ENCODE data around the gene HSD17B1.

Gene HSD17B1

DNA sequence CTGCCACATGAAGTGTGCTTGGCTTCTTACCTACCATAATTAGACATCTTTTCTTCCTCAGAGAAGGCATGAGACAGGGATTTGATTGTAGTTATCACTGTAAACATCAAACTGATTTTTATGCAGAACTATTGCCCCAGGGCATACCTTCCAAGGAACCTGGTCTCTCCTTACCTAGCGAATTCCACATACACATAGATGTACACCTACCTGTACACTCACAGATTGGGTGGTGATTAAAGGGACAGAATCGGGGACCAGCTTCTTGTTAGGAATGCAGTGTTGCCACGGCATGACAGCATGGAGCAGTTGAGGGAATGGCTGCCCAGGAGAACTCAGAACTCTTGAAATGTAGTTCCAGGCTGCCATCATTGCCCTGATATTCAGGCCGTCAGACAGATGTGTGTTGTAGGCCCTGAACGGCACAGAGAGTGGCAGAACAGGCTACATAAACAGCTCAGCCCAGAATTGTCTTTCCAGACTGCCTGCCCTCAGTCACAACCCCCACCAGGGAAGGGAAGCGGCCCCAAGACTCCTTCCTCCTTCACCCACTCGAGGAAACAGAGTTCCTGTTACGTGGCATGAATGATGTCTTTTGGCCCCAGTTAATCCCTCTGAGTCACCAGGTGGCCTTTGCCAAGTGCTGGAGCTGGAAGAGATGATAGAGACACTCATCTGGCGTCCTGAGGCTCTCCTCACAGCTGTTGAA, 34.5 kb upstream of the HSD17B1 start:
- Mint-ChIP-seq H3K27me3 (no peaks in the 10 kb centered on the region), H3K4me3 (no peak overlapping the region), H3K4me1 (peaks cover 8% of the 10 kb centered on the region), H3K36me3 (ENCODE audit: insufficient read depth) (no peaks in the 10 kb centered on the region), H3K27ac (ENCODE audit: low read depth) (no peak overlapping the region), H3K9me3 (no peaks in the 10 kb centered on the region)
- ATAC-seq (replicated peaks; ENCODE audit: extremely low read depth, poor library complexity, severe bottlenecking) (no peak), DNase-seq (ENCODE audit: low spot score in 2 of 2) (no peak)

DNA sequence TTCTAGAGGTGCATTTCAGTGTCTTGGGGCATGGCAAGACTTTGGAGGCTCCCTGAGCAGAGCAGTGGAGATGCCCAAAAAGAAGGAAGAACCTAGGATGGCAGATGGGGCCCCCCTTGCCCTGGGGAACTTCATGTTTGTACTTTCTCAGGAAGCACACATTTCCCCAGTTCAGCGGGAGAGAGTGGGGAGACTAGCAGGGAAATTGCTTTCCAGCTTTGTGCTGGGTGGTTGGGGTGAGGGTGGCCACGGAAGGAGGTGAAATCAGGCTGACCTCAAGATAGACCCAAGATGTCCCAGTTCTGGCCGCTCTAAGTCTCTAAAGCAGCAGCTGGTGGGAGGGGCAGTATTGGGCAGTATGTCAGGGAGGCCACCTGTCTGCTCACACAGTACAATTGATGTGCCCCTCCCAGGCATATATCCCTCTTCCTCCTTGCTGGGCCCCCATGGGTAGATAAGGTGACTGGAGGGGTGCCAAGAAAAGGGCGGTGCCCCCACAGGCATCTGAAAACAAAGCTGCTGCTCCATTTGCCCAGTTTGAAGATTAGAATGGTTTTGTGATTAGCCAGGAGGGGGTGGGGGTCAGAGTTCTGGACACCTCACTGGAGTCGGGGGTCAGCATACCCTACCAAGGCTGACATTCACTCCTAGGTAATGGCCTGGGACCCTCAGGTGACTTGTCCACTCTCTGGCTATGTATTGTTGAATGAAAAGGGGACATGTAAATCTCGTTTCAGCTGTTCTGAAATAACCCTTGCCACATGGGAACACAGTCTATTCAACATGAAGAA, 33.8 kb upstream of the HSD17B1 start:
- H3K4me3 Mint-ChIP-seq, result no peak overlapping the region
- H3K9me3 Mint-ChIP-seq, result no peaks in the 10 kb centered on the region
- H3K27me3 Mint-ChIP-seq, result no peaks in the 10 kb centered on the region
- H3K36me3 Mint-ChIP-seq (ENCODE audit: insufficient read depth), result no peaks in the 10 kb centered on the region
- no peak overlapping the region for H3K27ac Mint-ChIP-seq (ENCODE audit: low read depth)
- no peak for DNase-seq (ENCODE audit: low spot score in 2 of 2)
- H3K4me1 Mint-ChIP-seq, result peaks cover 9% of the 10 kb centered on the region
- ATAC-seq (replicated peaks; ENCODE audit: extremely low read depth, poor library complexity, severe bottlenecking), result no peak

DNA sequence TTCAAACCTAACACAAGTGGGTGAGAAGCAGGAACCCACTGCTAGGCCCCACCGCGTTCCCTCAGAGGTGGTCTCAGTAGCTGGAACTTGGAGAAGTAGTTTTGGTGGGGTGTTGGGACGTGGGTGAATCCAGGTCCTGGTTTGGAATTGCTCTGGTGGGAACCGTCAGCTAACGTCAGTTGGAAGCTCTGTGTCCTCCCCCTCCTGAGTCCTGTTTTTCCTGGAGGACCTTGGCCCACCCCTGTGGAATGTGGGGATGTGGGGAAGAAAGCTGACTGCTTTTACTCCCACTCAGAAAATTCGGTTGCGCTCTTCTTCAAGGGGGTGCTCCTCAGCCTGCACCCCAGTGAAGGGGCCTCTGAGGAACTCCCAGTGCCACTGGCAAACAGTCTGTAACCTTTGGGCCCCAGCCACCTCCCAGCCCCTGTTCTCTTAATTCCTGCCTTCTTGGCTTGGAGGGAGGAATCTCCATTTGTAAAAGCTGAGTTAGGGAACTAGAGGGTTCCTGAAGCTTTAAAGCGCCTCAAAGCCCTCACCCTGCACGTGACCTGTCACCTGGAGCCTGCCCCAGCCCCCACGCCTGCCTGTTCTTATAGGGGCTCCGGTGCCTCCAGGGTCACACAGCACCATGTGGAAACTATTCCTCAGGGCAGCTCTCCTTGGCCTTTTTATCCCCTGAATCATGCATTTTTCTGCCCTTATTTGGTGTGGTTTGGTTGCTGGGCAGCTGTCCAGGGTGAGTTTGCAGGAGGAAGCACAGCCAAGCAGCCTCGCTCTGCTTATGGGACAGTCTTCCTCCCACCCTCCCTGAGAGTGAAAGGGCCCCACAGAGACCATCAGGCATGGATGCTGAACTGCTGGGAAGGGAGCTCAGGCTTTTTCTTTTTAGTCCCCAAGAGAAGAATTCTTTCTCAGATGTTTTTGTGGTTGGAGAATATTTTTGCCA, 32.9 kb upstream of the HSD17B1 start:
- no peaks in the 10 kb centered on the region for H3K27me3 Mint-ChIP-seq
- H3K36me3 Mint-ChIP-seq (ENCODE audit: insufficient read depth), result no peaks in the 10 kb centered on the region
- no peak for DNase-seq (ENCODE audit: low spot score in 2 of 2)
- no peak for ATAC-seq (replicated peaks; ENCODE audit: extremely low read depth, poor library complexity, severe bottlenecking)
- H3K9me3 Mint-ChIP-seq, result no peaks in the 10 kb centered on the region
- no peak overlapping the region for H3K4me3 Mint-ChIP-seq
- H3K27ac Mint-ChIP-seq (ENCODE audit: low read depth), result no peak overlapping the region
- peaks cover 15% of the 10 kb centered on the region for H3K4me1 Mint-ChIP-seq

DNA sequence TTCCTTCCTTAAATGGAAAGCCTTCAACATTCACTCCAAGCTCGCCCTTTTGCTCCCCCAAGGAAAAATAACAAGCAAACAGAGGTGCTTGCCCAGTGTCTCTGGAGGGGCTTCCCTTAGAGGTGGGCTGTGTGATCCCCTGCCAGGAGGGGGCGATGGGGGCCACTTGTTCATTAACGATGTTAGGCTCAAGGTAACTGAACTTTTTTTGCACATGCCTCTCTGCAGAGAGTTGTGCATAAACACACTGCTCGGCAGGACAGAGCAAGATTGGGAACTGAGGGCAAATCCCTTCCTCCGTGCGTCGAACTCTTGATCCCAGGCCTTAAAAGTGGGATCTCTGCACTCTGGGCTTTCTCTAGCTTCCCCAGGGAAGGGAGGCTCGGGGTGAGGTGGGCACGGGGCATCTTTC, 32.2 kb upstream of the HSD17B1 start:
- Mint-ChIP-seq H3K27ac (ENCODE audit: low read depth) (no peak overlapping the region), H3K9me3 (no peaks in the 10 kb centered on the region), H3K4me1 (peaks cover 15% of the 10 kb centered on the region), H3K27me3 (no peaks in the 10 kb centered on the region), H3K4me3 (no peak overlapping the region), H3K36me3 (ENCODE audit: insufficient read depth) (no peaks in the 10 kb centered on the region)
- DNase-seq (ENCODE audit: low spot score in 2 of 2) (no peak), ATAC-seq (replicated peaks; ENCODE audit: extremely low read depth, poor library complexity, severe bottlenecking) (no peak)

DNA sequence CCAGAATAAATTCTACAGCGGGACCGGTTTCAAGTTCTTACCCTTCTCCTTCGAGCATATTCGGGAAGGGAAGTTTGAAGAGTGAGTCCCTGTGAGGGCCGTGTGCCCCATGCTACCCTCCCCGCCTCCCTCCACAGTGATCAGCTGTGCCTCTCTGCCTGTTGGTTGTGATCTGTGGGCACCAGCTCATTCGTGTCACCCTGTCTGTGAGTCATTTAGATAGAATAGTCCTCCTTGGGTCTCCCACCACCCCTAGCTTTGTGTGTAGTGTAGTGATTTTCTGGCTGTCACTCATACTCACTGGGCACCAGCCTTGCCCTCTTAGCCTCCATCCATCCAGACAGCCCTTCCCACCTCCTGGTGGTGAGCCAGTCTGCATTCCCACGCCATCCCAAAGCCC, 31.7 kb upstream of the HSD17B1 start:
- no peaks in the 10 kb centered on the region for H3K9me3 Mint-ChIP-seq
- peaks cover 15% of the 10 kb centered on the region for H3K4me1 Mint-ChIP-seq
- H3K27ac Mint-ChIP-seq (ENCODE audit: low read depth), result no peak overlapping the region
- no peaks in the 10 kb centered on the region for H3K36me3 Mint-ChIP-seq (ENCODE audit: insufficient read depth)
- no peak overlapping the region for H3K4me3 Mint-ChIP-seq
- DNase-seq (ENCODE audit: low spot score in 2 of 2) (no peak), ATAC-seq (replicated peaks; ENCODE audit: extremely low read depth, poor library complexity, severe bottlenecking) (no peak)
- no peaks in the 10 kb centered on the region for H3K27me3 Mint-ChIP-seq

DNA sequence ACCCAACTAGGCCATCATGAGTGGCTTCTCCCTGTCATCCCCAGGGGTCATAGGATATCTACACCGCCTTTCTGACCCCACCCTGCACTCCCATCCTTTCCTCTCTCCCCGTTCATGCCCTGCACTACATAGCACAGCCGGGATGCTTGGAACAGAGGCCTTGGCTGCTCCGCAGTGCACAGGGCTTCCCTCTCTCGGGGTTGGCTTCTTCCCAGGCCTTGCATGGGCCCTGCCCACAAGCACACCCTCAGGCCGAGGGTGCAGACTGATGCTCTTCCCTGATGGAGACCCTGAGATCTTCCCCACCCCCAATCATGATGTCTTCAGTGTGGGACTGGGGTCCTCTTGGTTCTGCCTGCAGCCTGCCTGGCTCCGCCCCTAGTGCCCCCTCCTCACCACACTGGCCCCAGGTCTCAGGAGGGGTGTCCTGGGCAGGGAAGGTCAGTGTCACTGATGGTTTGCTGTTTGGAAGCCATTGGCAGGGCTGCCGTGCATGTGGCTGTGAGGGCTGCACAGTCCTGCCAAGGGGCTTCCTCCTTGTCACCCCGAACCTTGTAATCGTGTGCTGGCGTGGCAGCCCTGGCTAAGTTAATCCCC, 31.0 kb upstream of the HSD17B1 start:
- H3K9me3 Mint-ChIP-seq, result no peaks in the 10 kb centered on the region
- H3K36me3 Mint-ChIP-seq (ENCODE audit: insufficient read depth), result no peaks in the 10 kb centered on the region
- DNase-seq (ENCODE audit: low spot score in 2 of 2) (no peak), ATAC-seq (replicated peaks; ENCODE audit: extremely low read depth, poor library complexity, severe bottlenecking) (no peak)
- no peak overlapping the region for H3K4me3 Mint-ChIP-seq
- H3K27me3 Mint-ChIP-seq, result no peaks in the 10 kb centered on the region
- H3K27ac Mint-ChIP-seq (ENCODE audit: low read depth), result no peak overlapping the region
- H3K4me1 Mint-ChIP-seq, result peaks cover 15% of the 10 kb centered on the region

DNA sequence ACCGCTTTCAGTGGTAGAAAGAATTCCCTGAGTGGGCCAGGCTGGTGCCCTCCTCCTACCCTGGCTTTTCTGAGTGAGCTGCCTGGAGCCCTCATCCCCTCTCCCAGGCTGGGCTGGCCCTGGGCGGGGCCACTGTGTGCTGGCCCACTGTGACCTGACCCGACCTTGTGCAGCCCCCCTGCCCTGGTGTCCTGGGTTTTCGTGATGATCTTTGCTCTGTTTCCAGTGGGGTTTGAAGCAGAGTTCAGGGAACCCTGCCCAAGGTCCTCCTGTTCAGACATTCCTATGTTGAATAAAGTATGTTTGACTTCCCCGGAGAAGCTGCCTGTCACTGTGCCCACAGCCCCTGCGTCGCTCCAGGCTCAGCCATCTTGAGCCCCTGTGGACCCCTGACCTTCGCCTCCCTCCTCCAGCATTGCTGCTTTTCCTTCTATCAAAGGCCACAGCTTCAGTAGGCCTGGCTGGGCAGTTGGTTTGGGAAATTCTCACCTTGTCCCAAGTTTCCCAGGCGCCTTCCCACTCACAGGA, 30.4 kb upstream of the HSD17B1 start:
- Mint-ChIP-seq H3K36me3 (ENCODE audit: insufficient read depth) (peaks cover under 1% of the 10 kb centered on the region), H3K9me3 (no peaks in the 10 kb centered on the region), H3K27me3 (no peaks in the 10 kb centered on the region), H3K4me3 (no peak overlapping the region), H3K27ac (ENCODE audit: low read depth) (no peak overlapping the region), H3K4me1 (peaks cover 17% of the 10 kb centered on the region)
- no peak for ATAC-seq (replicated peaks; ENCODE audit: extremely low read depth, poor library complexity, severe bottlenecking)
- no peak for DNase-seq (ENCODE audit: low spot score in 2 of 2)

DNA sequence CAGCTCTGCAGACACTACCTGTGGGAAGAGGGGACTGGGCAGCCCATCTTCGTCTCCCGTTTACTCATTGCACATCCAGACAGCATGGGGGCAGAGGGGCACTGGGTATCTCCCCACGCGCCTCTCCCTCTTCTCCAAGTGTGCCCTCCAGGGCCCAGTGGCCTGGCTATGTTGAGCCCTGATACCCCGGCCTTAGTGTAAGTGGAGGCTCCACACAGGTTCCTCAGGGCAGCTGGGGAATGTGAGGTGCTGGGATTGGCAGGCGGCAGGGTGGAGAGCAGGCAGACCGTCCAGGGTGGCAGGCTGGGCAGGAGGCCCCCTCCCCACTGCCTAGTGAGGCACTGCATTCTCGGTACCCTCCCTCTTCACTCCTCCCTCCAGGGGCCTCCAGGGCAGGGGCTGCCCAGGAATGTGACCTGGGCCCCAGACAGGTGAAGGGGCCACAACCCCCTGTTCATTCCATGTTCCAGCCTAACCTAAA, 29.9 kb upstream of the HSD17B1 start:
- Mint-ChIP-seq H3K36me3 (ENCODE audit: insufficient read depth) (peaks cover 2% of the 10 kb centered on the region), H3K9me3 (no peaks in the 10 kb centered on the region), H3K27me3 (no peaks in the 10 kb centered on the region), H3K4me1 (peaks cover 14% of the 10 kb centered on the region), H3K4me3 (no peak overlapping the region), H3K27ac (ENCODE audit: low read depth) (no peak overlapping the region)
- ATAC-seq (replicated peaks; ENCODE audit: extremely low read depth, poor library complexity, severe bottlenecking), result no peak
- no peak for DNase-seq (ENCODE audit: low spot score in 2 of 2)

DNA sequence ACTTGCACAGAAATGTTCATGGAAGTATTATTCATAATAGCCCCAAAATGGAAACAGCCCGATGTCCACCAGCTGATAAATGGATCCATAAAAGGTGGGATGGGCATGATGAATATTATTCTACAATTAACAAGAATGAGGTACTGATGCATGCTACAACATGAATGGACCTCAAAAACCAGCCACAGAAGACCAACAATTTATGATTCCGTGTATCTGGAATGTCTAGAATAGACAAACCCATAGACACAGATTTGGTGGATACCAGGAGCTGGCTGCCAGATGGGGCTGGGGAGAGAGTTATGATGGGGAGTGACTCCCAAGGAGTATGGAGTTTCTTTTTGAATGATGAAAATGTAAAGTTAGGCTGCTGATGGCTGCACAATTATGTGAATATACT, 27.5 kb upstream of the HSD17B1 start:
- Mint-ChIP-seq H3K4me1 (peaks cover 24% of the 10 kb centered on the region), H3K36me3 (ENCODE audit: insufficient read depth) (peaks cover 2% of the 10 kb centered on the region), H3K27ac (ENCODE audit: low read depth) (no peak overlapping the region), H3K9me3 (no peaks in the 10 kb centered on the region), H3K4me3 (no peak overlapping the region), H3K27me3 (no peaks in the 10 kb centered on the region)
- no peak for DNase-seq (ENCODE audit: low spot score in 2 of 2)
- no peak for ATAC-seq (replicated peaks; ENCODE audit: extremely low read depth, poor library complexity, severe bottlenecking)

DNA sequence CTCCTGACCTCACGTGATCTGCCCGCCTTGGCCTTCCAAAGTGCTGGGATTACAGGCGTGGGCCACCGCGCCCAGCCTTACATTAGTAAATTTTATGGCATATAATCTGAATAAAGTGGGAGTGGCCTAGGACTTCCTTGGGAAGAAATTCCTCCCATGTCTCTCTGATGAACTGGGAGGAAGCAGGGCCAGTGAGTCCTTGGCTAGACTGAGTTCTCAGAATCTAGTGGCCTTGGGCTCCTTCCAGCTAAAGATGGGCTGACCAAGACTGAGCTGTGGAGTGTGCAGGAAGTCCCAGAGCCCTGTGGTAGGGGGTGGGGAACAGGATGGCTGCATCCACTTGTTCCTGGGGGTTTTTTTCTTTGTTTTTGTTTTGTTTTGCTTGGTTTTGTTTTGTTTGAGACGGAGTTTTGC, 26.7 kb upstream of the HSD17B1 start:
- ATAC-seq (replicated peaks; ENCODE audit: extremely low read depth, poor library complexity, severe bottlenecking) (no peak), DNase-seq (ENCODE audit: low spot score in 2 of 2) (no peak)

DNA sequence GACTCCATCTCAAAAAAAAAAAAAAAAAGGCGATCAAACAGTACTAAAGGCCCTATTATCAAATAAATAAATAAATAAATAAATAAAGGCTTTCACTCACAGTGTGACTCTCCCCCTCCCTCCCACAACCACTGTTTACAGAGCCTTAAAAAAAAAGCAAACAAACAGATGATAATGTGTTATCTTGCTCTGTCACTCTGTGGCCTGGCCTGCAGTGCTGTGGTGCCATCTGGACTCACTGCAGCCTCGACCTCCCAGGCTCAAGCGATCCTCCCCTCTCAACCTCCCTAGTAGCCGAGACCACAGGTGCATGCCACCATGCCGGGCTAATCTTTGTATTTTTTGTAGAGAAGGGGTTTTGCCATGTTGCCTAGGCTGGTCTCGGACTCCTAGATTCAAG, 24.8 kb upstream of the HSD17B1 start:
- DNase-seq (ENCODE audit: low spot score in 2 of 2) (no peak), ATAC-seq (replicated peaks; ENCODE audit: extremely low read depth, poor library complexity, severe bottlenecking) (no peak)
- no peaks in the 10 kb centered on the region for H3K9me3 Mint-ChIP-seq
- H3K27me3 Mint-ChIP-seq, result no peaks in the 10 kb centered on the region
- no peak overlapping the region for H3K4me3 Mint-ChIP-seq
- H3K36me3 Mint-ChIP-seq (ENCODE audit: insufficient read depth), result peaks cover 10% of the 10 kb centered on the region
- peaks cover 41% of the 10 kb centered on the region for H3K4me1 Mint-ChIP-seq
- no peak overlapping the region for H3K27ac Mint-ChIP-seq (ENCODE audit: low read depth)

More for the DNA sequence above, 26.7 kb upstream of the HSD17B1 start:
- Mint-ChIP-seq H3K4me3 (no peak overlapping the region), H3K4me1 (peaks cover 32% of the 10 kb centered on the region), H3K27me3 (no peaks in the 10 kb centered on the region), H3K36me3 (ENCODE audit: insufficient read depth) (peaks cover 7% of the 10 kb centered on the region), H3K27ac (ENCODE audit: low read depth) (no peak overlapping the region), H3K9me3 (no peaks in the 10 kb centered on the region)

DNA sequence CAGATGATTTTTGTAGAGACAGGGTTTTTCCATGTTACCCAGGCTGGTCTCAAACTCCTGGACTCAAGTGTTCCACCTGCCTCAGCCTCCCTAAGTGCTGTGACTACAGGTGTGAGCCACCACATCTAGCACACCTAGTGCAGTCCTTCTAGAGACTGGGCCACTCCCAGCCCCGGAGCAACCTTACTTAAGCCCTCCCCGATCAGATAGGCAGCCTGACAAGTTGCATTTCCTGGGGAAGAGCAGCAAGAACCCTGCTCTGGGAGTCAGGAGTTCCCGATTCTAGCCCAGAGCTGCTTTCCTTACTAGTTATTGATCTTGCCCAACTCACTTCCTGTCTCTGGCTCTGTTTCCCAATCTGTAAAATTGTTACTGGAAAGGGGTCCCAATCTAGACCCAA, 23.7 kb upstream of the HSD17B1 start:
- no peak for ATAC-seq (replicated peaks; ENCODE audit: extremely low read depth, poor library complexity, severe bottlenecking)
- Mint-ChIP-seq H3K27ac (ENCODE audit: low read depth) (no peak overlapping the region), H3K9me3 (no peaks in the 10 kb centered on the region), H3K36me3 (ENCODE audit: insufficient read depth) (peaks cover 10% of the 10 kb centered on the region), H3K4me1 (peaks cover 44% of the 10 kb centered on the region), H3K27me3 (no peaks in the 10 kb centered on the region), H3K4me3 (no peak overlapping the region)
- no peak for DNase-seq (ENCODE audit: low spot score in 2 of 2)
